ENCODE results near the gene SMG5.

Gene SMG5

GRCh38 chr1:156212833-156213643 is 69.6 kb downstream of the SMG5 start, which contains the start of gene PMF1:
Gene PMF1, plus strand, starts transcription at chr1:156213007. Its CDS starts 9 bp downstream, at chr1:156213016.
- peak; percentile 99 to 100 for DNase-seq

GRCh38 chr1:156212130-156212529 is 70.5 kb downstream of the SMG5 start:
- DNase-seq = no peak

- DNase-seq = no peak
These were observed 71.4 kb downstream of the SMG5 start for GRCh38 chr1:156211243-156211642.

GRCh38 chr1:156204686-156205085 is 77.9 kb downstream of the SMG5 start:
- DNase-seq = no peak

GRCh38 chr1:156203331-156203730 is 79.3 kb downstream of the SMG5 start:
- no peak for DNase-seq

GRCh38 chr1:156200044-156200443 is 82.6 kb downstream of the SMG5 start:
- no peak for DNase-seq
